AG08396 (cell line): ENCODE results near the gene PABPN1.
A peak's percentile ranks its signal among the peaks of the same experiment; 100 is the strongest.

ENCODE experiments used
- DNase-seq: peaks from one replicate; pipeline ENCODE4 v3.0.0; 2012; ENCODE audit warnings: low spot score, mixed read lengths

Gene PABPN1

GRCh38 chr14:23358042-23358441, 36.8 kb downstream of the PABPN1 start:
- no peak for DNase-seq

- DNase-seq = no peak
Observed at GRCh38 chr14:23358553-23359166, 37.4 kb downstream of the PABPN1 start.

GRCh38 chr14:23359167-23359626, 37.9 kb downstream of the PABPN1 start:
- no peak for DNase-seq

- no peak for DNase-seq
Observed at GRCh38 chr14:23359722-23360447, 38.6 kb downstream of the PABPN1 start.

- DNase-seq = no peak
Observed at GRCh38 chr14:23360496-23360895, 39.2 kb downstream of the PABPN1 start.

- DNase-seq = peak; percentile 85
Observed at GRCh38 chr14:23361320-23361719, 40.1 kb downstream of the PABPN1 start.

GRCh38 chr14:23361763-23362162, 40.5 kb downstream of the PABPN1 start:
- DNase-seq = no peak

- DNase-seq = no peak
Observed at GRCh38 chr14:23362200-23362599, 40.9 kb downstream of the PABPN1 start.

GRCh38 chr14:23364164-23365035, 43.1 kb downstream of the PABPN1 start:
- DNase-seq = peak; percentile 42

GRCh38 chr14:23365036-23365731, 43.9 kb downstream of the PABPN1 start, which contains the start of gene EFS:
TSS of gene EFS (minus strand) at chr14:23365172. CDS start at chr14:23365025, 147 bp downstream.
- peak; percentile 54 for DNase-seq

GRCh38 chr14:23365732-23366425, 44.6 kb downstream of the PABPN1 start:
- DNase-seq = peak; percentile 46

- peak; percentile 77 for DNase-seq
Observed at GRCh38 chr14:23366426-23366921, 45.2 kb downstream of the PABPN1 start.

- DNase-seq = no peak
Observed at GRCh38 chr14:23370221-23370620, 49.0 kb downstream of the PABPN1 start.

GRCh38 chr14:23371865-23372264, 50.6 kb downstream of the PABPN1 start:
- DNase-seq = no peak

- no peak for DNase-seq
Observed at GRCh38 chr14:23372509-23372908, 51.3 kb downstream of the PABPN1 start, which contains the start of gene IL25. TSS of gene IL25 (plus strand) at chr14:23372809.

- no peak for DNase-seq
Observed at GRCh38 chr14:23373041-23373440, 51.8 kb downstream of the PABPN1 start.
